CD4-positive, alpha-beta T cell treated with Interleukin-21 for 1 hour (primary cell): ENCODE measurements around the gene TP53.
A peak's percentile ranks its signal among the peaks of the same experiment; 100 is the strongest.

Experiments
- DNase-seq: peaks from one replicate; pipeline ENCODE4 v3.0.0-alpha.2; 2020

TP53 gene

DNA sequence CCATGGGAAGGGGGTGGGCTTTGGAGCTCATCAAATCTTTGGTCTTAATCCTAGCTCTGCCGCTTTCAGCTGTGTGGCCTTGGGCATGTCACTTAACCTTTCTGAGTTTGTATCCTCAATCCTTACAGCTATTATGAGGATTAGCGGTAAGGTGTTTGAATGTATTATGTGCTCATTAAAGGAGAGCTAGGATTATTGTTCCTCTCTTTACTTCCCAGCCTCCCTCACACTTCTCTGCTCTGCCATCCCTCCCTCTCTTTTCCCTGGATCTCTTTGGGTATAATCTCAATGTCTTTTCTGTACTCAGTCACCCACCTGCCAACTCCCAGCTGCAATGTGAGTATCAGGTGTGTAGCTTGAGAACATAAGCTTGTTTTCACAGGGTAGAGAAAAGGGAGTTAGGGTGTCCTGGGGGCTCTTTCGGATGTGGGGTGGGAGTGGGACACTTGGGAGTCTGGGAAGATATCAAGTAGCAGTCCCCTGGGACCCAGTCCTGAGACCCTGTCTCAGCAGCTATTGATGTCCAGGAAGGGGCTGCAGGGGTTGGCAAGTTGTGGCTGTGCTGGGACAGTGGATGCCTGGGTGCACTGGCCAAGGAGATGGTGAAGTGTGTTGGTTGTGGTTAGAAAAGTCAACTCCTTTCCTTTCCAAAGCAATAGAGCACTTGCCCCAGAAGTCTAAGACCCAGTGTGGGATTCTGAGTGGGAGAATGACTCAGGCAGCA is 19.5 kb upstream of the TP53 start:
- no peak for DNase-seq

DNA sequence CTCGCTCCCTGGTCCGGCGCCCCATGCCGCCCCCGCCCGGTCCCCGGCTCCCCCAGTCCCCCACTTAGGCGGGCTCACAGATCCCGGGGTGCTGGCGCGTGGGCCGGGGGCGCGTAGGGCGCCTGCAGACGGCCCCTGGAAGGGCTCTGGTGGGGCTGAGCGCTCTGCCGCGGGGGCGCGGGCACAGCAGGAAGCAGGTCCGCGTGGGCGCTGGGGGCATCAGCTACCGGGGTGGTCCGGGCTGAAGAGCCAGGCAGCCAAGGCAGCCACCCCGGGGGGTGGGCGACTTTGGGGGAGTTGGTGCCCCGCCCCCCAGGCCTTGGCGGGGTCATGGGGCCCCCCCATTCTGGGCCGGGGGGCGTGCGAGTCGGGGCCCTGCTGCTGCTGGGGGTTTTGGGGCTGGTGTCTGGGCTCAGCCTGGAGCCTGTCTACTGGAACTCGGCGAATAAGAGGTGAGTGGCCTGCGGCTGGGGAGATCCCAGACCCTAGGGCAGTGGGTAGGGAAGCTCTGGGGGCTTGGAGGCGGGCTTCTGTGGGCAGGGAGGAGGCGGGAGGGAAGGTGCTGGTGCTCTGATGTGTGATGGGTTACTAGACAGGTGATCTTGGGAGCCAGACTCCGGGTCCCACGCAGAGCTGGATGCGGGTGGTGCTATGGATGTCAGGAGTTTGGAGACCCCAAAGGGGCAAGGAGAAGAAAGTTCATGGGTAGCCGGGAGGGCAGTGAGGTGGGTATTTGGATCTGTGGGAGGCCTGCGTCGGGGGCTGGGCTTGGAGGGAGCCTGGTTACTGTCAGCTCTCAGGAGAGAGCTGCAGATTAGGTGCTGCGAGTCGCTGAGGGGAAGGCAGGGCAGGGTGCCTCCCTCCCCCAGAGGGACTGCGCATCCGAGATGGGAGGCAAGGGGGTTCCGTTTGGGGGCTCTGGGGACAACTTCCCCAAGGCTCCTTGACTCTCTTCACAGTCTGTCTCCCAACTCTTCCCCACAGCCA is 18.3 kb upstream of the TP53 start:
- DNase-seq = no peak

DNA sequence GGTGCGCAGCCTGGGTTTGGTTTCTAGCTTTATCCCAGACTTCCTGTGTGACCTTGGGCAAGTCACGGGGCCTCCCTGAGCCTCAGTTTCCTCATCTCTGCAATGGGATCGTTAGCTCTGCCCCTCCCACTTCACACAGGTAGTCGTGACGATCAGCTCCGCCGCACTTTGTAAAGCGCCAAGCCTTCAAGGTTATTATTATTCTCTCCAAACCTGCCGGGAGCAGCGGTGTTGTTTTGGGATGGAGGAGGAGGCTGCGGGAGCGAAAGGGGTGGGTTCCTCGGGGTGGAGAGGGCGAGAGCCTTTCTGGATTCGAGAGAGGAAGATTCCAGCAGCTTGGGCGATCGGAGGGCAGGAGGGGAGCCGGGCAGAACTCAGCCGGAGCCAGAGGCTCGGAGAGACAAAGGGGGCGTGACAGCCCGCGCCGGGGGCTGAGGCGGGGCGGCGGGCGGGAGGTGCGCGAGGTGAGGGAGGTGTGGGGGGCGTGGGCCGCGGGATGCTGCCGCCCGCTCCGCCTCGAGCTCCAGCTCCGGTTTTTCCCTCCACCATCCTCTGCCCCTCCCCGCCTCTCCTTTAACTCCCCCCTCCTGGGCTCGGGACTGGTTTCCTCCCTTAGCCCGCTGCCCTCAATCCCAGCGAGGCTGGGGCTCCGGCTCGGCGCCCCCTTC is 17.4 kb upstream of the TP53 start, which contains the start of gene EFNB3:
Gene EFNB3 (plus strand): TSS at position 602 of the 668 bp plus-strand sequence. CDS start 397 bp downstream, outside the sequence.
- DNase-seq = no peak

DNA sequence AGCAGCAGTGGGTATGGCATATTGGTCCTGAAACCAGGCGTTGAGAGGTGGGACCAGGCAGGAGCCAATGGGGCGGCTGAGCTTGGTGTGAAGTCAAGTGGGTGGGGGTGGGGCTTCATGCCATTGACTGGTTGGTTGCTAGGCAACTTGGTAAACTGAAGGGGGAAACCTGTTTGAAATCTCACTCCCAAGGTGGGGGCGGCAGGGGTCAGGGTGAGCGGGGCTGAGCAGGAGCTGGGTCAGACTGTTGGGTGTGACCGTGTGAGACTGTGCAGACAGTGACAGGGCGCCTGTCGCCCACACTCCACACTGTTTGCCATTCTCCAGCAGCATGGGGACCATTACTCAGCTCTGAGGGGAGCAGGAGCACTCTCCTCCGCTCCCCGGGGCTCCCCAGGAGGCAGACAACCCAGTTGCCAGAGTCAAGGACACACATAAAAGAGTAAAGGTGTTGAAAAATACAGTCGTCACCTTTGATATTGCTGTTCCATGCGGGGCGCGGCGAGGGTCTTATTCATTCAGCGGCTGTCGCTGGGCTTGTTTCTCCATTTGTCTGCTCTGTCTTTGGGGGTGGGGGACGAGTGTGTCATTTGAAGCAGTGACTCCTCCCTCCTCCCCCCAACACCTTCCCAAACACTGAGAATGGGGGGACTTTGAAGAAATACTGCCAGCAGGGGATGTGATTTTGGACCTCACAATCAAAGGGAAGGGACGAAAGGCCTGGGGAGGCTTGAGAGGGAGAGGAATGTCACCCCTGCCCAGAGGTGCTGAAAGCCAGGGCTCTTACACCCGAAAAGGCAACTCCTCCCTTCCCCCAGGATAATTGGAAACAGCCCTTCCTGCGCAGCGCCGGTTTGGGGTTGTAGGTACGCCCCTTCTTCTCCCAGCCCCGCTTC is 16.5 kb upstream of the TP53 start:
- DNase-seq = peak; percentile 15

DNA sequence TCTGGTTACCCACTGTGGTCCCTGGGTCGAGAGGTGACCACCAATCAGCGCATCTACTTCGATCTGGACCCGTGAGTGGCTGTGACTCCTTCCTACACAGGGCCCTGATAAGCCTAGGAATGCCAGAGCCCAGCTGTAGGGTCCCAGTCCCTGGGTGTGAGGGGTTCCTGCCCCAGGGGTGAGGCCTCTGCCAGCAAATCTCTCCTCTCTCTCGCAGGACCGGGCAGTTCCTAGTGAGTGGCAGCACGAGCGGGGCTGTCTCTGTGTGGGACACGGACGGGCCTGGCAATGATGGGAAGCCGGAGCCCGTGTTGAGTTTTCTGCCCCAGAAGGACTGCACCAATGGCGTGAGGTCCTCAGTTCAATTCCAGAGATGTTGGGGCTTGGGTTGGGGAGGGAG is 15.5 kb upstream of the TP53 start:
- DNase-seq = no peak

DNA sequence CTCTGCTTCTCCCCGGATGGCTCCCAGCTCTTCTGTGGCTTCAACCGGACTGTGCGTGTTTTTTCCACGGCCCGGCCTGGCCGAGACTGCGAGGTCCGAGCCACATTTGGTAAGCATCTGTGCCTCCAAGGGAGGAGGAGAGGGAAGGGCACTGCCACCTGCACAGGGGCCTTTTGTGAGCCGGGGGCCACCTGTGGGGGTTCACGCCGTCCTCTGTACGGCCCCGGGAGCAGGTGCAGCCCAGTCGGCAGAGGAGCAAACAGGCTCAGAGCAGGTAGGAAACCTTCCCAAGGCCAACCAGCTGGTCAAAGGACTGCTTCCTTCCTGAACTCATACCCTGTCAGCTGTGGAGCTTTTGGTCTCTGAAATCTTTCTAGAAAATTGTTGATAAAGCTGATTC is 14.4 kb upstream of the TP53 start:
- no peak for DNase-seq

DNA sequence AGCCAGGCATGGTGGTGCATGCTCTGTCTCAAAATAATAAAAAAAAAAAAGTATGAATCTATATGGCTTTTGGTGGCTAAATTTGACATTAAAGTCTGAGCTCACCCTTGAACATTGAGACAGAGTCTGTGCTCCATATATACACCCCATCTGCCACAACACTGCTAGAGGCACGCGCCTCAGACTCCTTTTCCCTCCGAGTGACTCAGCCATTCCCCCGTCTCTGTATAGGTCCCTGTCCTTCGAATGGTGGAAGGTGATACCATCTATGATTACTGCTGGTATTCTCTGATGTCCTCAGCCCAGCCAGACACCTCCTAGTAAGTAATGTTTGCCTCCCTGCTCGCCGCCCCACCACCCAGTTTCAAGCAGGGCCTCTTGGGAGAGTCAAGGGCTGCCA is 13.2 kb upstream of the TP53 start:
- DNase-seq = no peak

DNA sequence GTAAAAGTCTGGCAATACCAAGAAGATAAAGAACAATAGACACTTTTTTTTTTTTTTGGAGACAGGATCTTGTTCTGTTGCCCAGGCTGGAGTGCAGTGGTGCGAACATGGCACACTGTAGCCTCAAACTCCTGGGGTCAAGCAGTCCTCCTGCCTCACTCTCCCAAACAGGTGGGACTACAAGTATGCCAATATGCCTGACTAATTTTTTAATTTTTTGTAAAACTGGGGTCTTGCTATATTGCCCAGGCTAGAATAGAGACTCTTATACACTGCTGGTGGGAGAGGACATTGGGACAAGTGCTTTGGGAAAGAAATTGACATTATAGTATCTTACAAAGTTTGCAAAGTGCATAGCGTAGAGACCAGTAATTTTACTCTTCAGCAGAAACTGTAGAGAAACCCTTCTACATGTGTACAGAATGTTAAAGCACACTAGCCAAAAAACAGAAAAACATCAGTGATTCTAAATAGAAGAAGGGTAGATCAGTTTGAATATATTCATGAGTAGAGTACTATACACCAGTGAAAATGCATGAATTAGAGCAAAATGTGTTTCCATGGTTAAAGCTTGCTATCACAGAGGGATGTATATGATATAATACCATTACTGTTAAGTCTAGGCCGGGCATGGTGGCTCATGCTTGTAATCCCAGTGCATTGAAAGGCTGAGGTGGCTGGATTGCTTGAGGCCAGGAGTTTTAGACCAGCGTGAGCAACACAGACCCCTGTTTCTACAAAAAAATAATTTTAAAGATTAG is 10.7 kb upstream of the TP53 start:
- DNase-seq = no peak

DNA sequence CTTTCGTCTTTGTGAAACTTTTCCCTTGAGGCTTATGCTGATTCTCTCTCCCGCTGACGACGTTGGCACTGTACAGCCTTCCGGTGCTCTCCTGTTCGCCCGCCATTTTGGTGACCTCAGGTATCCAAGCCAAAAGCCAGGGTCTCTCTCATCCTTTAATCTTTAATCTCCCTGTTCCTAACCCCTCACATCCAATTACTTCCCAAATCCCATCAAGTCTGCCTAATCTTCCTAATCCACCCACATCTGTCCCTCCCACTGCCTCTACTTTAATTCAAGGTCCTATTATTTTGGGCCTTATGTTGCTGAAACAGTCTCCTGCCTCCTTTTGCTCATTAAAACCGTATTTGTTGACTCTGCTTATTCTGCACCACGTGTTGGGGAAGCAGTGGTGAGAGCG is 8.3 kb upstream of the TP53 start:
- DNase-seq = no peak

DNA sequence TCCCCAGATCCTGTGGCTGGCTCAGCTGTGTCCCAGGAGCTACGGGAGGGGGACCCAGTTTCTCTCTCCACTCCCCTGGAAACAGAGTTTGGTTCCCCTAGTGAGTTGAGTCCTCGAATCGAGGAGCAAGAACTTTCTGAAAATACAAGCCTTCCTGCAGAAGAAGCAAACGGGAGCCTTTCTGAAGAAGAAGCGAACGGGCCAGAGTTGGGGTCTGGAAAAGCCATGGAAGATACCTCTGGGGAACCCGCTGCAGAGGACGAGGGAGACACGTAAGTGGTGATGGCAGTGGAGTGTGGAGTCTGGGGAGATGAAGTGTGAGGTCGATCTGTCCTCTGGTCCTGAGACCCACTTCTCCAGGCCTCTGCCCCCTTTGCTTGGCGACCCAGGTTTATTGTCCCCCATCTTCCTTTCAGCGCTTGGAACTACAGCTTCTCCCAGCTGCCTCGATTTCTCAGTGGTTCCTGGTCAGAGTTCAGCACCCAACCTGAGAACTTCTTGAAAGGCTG is 1.6 kb upstream of the TP53 start:
- DNase-seq = no peak

DNA sequence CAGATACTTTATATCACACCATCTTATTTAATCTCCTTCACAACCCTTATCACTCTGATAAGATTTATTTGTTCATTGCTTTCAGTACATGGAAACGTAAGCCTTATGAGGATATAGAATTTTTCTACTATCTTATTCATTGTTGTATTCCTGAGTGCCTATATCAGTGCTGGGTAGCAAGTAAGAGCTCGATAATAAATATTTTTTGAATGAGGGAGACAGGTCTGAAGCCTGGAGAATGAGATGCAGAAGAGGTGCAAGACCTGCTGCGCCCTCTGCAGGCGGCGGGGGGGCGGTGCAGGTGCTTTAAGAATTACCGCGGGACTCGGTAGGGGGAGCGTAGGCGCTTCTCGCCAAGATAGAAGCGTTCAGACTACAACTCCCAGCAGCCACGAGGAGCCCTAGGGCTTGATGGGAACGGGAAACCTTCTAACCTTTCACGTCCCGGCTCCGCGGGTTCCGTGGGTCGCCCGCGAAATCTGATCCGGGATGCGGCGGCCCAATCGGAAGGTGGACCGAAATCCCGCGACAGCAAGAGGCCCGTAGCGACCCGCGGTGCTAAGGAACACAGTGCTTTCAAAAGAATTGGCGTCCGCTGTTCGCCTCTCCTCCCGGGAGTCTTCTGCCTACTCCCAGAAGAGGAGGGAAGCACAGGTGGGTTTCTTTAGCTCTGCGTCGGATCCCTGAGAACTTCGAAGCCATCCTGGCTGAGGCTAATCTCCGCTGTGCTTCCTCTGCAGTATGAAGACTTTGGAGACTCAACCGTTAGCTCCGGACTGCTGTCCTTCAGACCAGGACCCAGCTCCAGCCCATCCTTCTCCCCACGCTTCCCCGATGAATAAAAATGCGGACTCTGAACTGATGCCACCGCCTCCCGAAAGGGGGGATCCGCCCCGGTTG is 868 bp upstream of the TP53 start, which contains the start of gene WRAP53:
Gene WRAP53 (plus strand): TSS at position 570 of the 900 bp plus-strand sequence. CDS start 172 bp downstream, at position 742.
- DNase-seq = peak; percentile 97

DNA sequence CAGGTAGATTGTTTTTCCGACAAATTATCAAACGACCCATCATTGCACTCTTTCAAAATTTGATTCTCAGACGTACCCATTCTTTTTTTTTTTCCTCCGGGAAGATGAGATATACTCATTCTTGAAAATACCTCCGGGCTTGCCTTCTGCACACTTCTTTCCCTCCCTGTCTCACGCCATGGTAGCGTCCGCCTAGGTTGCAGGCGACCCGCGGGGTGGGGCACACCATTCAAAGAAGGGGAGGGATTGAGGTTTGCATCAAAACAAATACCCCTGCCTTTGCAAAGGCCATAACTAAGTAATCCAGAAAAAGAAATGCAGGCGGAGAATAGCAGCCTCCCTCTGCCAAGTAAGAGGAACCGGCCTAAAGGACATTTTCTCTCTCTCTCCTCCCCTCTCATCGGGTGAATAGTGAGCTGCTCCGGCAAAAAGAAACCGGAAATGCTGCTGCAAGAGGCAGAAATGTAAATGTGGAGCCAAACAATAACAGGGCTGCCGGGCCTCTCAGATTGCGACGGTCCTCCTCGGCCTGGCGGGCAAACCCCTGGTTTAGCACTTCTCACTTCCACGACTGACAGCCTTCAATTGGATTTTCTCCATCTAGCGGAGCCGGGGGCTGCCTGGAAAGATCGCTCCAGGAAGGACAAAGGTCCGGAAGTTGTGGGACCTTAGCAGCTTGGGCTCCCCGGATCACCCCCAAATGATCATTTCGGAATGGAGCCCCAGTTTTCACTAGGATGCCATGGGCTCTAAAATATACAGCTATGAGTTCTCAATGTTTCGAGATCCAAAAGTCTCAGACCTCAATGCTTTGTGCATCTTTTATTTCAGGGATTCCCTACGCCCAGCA is 843 bp downstream of the TP53 start:
- DNase-seq = peak; percentile 84

DNA sequence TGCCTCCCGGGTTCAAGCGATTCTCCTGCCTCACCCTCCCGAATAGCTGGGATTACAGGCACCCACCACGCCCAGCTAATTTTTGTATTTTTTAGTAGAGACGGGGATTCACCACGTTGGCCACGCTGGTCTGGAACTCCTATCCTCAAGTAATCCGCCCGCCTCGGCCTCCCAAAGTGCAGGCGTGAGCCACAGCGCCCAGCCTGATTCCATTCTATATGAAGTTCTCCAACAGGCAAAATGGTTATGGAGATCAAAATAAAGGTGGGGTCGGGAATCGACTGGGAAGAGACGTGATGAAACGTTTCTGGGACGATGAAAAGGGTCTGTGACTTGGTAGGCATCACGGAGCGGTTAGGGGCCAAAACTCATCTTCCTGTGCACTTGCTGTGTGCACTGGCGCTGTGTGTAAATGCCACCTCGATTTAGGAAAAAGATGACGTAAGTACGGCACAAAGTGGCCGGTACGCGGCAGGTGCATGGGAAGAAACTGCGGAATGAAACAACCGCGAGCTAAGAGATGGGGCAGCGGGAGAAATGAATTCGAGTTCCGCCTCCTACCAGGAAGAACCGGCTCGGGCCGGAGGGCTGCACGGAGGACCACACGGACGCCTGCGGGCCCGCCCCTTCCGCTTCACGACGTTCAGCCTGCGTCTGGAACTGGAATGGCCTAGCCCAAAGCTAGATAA is 1.6 kb downstream of the TP53 start:
- peak; percentile 91 for DNase-seq

DNA sequence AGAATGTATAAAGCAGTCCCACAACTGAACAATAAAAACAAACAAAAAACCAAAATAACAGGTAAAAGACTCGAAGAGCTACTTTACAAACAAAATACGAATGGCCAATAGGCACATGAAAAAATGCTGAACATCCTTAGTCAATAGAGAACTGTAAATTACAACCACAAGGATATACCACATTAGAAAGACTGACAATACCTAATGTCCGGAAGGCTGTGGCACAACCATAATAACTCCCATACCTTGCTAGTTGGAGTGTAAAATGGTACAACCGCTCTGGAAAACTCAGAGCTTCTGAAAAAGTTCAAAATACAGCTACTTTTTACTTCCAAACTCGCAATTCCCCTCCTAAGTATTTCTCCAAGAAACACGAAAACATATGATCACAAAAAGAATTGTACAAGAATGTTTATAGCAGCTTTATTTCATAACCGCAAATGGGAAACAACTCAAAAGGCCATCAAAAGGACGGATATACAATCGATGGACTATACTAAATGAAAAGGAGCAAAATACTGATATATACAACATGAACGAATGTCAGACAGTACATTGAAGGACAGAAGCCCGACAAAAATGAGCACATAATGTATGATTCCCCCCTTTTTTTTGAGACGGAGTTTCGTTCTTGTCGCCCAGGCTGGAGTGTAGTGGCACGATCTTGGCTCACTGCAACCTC is 2.3 kb downstream of the TP53 start:
- DNase-seq = peak; percentile 36

DNA sequence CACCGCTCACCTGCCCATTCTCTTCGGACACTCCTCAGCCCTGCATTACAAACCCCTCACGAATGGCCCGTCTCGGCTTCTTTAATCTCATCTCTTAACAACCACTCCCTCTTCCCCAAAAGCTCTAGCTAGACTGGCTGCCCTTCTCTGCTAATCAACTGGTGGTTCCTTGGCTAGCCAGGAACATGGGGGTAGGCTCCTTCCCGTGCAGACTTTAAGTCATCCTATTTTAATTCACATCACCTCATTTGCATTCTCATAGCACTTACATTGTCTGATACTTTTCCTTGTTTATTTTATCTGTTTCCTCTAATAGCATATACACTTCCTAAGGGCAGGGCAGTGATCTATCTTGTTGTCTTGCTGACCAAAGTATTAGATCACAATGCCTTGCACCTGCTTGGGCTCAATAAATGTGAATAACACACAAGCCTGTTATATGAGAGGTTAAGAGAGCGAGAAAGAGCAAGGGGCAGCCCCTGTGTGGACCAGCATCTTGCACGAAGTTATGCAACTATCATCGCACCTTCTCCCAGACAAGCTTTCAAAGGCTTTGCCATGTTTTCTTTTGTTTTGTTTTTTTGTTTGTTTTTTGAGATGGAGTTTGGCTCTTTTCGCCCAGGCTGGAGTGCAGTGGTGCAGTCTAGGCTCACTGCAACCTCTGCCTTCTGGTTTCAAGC is 9.8 kb downstream of the TP53 start:
- DNase-seq = no peak

DNA sequence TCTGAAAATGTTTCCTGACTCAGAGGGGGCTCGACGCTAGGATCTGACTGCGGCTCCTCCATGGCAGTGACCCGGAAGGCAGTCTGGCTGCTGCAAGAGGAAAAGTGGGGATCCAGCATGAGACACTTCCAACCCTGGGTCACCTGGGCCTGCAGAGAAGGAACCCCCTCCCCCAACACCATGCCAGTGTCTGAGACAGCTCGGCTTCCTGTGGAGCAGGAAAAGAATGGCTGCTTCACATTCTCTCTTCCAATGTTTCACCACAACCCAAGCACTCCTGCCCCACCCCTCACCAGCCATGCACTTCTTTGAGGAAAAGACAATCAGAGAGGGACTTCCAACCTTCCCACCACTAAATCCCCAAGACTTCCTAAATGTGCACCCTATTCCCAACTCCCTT is 10.8 kb downstream of the TP53 start:
- DNase-seq = no peak

DNA sequence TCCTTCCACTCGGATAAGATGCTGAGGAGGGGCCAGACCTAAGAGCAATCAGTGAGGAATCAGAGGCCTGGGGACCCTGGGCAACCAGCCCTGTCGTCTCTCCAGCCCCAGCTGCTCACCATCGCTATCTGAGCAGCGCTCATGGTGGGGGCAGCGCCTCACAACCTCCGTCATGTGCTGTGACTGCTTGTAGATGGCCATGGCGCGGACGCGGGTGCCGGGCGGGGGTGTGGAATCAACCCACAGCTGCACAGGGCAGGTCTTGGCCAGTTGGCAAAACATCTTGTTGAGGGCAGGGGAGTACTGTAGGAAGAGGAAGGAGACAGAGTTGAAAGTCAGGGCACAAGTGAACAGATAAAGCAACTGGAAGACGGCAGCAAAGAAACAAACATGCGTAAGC is 12.4 kb downstream of the TP53 start:
- no peak for DNase-seq
